ENCODE measurements around the gene LYRM4.

Gene LYRM4

DNA sequence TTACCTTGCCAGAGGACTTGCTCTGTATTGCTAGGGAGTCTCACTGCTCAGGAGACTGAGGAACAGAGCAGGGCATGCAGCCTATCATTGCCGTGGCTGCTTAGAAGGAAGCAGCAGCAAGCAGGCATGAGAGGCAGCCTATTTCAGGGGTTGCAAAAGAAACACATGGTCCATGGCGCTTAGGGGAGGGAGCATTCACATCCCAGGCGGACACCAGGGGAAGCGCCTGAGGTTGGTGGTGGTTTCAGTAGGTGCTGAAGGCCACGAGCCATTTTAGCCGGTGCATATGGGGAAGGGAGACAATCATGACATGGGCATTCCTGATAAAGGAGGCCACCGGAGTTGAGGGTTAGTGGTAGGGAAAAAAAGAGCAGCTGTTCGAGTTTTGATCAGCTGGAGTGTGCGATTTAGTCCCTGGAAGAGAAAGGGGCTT, 21.5 kb upstream of the LYRM4 start:
- no peak for DNase-seq (ENCODE audit: low read depth)
- TF ChIP-seq, protein P1, sequence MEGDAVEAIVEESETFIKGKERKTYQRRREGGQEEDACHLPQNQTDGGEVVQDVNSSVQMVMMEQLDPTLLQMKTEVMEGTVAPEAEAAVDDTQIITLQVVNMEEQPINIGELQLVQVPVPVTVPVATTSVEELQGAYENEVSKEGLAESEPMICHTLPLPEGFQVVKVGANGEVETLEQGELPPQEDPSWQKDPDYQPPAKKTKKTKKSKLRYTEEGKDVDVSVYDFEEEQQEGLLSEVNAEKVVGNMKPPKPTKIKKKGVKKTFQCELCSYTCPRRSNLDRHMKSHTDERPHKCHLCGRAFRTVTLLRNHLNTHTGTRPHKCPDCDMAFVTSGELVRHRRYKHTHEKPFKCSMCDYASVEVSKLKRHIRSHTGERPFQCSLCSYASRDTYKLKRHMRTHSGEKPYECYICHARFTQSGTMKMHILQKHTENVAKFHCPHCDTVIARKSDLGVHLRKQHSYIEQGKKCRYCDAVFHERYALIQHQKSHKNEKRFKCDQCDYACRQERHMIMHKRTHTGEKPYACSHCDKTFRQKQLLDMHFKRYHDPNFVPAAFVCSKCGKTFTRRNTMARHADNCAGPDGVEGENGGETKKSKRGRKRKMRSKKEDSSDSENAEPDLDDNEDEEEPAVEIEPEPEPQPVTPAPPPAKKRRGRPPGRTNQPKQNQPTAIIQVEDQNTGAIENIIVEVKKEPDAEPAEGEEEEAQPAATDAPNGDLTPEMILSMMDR (conservative IDR thresholded peaks at IDR 0.05; ENCODE audit: low read length) = no peak
- H3K4me3 ChIP-seq (ENCODE audit: low read length) = no peak overlapping the region

DNA sequence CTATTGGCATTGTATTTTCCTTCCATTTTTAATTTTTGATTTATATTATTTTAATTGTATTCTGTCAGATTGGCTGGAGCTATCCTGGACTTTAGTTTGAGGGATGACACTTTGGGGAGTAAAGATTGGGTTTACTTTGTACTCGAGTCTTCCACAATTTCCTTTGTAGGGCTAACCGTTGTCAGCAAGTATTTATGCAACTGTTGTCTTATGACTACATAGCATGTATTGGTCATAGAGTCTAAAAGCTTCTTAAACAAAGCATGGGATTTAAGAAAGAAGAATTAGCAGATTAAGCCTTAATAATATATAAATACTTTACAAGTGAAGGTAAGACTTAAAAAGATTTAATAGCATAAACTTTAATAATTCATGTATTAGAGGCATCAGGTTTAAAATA, 20.2 kb upstream of the LYRM4 start:
- no peak for DNase-seq (ENCODE audit: low read depth)
- H3K4me3 ChIP-seq (ENCODE audit: low read length) = no peak overlapping the region
- TF ChIP-seq, protein P1 (conservative IDR thresholded peaks at IDR 0.05; ENCODE audit: low read length) = no peak

DNA sequence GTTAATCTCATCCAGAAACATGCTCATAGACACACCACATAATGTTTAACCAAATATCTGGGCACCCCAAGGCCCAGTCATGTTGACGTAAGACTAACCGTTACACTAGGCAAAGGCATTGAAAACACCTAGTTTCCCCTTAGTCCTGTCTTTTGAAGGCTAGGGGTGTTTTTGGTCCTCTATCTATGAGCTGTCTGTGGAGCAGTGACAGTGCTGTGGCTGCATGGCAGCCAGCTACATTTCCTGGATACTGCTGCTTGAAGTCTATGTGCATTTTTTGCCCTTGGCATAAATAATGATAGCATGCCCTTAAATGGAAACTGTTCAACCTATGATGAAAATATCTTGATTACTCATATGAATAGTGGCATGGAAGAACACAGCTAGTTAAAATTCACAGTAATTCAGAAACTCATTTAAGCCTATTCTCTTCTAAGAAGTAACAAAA, 19.2 kb upstream of the LYRM4 start:
- no peak for DNase-seq (ENCODE audit: low read depth)
- H3K4me3 ChIP-seq (ENCODE audit: low read length) = no peak overlapping the region
- TF ChIP-seq, protein P1 (conservative IDR thresholded peaks at IDR 0.05; ENCODE audit: low read length) = no peak

DNA sequence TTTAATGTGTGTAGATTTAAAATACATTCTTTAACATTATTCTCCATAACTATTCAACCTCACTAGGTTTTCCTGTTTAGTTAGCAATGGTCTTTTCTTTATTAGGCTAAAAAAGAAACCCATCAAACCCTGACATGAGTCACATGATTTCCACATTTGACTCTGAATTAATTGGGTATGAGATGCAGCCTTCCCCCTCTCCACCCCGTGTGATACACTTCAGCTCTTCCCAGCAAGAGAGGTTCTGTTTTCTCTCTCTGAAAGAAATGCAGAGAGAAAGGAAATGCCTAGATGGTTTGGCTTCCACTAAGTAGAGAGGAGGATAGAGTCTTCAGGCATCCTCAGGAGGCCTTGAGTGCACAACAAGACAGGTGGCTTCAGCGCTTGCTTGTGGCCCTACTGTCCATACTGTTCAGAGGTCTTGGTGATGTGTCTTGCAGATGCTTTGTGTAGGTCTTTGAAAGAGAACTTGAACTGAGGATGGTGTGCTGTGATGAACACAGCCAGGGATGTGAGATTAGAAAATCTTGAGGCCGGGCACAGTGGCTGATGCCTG, 17.9 kb upstream of the LYRM4 start:
- no peak for DNase-seq (ENCODE audit: low read depth)
- H3K4me3 ChIP-seq (ENCODE audit: low read length) = no peak overlapping the region
- TF ChIP-seq, protein P1 (conservative IDR thresholded peaks at IDR 0.05; ENCODE audit: low read length) = no peak

DNA sequence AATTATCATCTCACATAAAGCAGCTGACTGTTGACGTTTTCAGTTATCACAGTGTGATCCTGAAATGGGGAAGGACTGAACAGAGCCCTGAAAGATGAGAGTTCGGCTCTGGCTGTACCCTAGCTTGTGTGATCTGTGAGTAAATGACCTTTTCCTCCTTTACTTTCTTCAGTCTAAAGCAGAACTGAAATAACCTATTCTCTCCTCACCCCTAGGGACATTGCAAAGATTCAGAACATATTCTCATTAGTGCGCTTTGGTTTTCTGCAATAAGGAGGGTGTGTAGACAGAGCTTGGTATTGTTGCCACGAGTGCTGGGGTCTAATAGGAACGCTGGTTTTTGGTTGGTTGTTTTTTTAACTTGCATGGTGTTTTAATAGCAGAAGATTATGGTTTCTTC, 17.3 kb upstream of the LYRM4 start:
- no peak overlapping the region for H3K4me3 ChIP-seq (ENCODE audit: low read length)
- TF ChIP-seq, protein P1 (conservative IDR thresholded peaks at IDR 0.05; ENCODE audit: low read length) = no peak
- DNase-seq (ENCODE audit: low read depth) = no peak

DNA sequence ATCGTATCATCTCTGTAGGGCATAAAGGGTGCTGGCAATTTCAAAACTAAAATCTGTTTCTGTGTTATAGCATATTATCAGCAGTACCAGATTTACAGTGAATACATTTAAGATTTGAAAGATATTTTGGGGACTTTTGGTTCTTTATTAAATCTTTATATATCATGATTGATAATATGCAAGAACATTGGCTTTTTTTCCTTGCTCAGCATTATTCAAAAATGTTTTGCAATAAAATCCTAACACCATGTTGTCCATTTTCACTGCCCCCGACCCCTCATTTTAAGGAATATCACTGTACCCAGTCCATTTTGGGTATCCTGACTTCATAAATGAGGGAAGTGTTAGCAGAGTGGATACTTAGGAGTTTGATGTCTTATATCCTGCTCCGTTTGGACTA, 16.8 kb upstream of the LYRM4 start:
- H3K4me3 ChIP-seq (ENCODE audit: low read length) = no peak overlapping the region
- no peak for DNase-seq (ENCODE audit: low read depth)
- TF ChIP-seq, protein P1 (conservative IDR thresholded peaks at IDR 0.05; ENCODE audit: low read length) = no peak

DNA sequence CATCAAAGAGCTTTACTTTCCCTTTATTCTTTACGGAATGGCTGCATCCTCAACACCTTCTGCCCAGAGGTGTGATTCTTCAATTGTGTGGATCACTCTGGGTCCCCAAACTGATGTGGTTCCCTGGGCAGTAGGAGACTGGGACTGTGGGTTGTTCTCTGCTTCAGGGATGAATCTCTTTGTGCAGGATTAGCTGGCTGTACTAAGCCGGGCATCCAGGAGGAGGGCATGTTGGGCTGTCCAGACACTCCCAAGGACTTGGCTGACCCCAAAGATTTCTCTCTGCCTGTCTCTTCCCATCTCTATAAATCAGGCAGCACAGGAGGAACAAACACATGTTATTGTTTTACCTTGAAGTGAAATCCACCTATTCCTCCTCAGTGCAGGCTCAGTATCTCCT, 15.8 kb upstream of the LYRM4 start:
- no peak overlapping the region for H3K4me3 ChIP-seq (ENCODE audit: low read length)
- DNase-seq (ENCODE audit: low read depth) = no peak
- TF ChIP-seq, protein P1 (conservative IDR thresholded peaks at IDR 0.05; ENCODE audit: low read length) = no peak

Data from AG10803 (cell line).